ENCODE data around the gene SBF2.
"Not testable (repeated sequence)": the region's sequence is repeated elsewhere in the genome, so short reads cannot be mapped to it uniquely, and the experiment has no call there.

Gene SBF2

DNA sequence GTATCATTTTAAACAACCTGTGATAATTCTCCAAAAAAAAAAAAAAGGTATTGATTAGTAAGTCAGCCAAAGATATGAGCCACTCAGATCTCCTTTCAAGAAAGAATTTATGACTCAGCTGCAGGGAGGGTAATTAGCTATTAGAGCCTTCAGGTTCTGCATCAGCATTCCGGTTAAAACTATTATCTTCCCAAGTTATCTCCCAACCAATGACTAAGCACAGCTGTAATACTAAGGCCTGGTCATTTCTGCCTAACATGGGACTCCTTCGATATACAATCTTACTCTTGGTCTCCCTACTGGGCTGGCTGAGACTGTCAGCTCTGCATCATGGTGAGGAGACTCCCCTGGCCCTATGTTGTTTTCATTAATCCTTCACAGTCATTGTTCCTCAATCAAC is 60.4 kb downstream of the SBF2 start:
- no peaks in the 10 kb centered on the region for H3K36me3 ChIP-seq (ENCODE audit: insufficient read depth, low read length)
- peaks cover 21% of the 10 kb centered on the region for H3K9me3 ChIP-seq (ENCODE audit: control insufficient read depth, insufficient read depth, low read length)
- no peaks in the 10 kb centered on the region for H3K4me1 ChIP-seq (ENCODE audit: insufficient read depth, low read length)
- H3K9ac ChIP-seq (ENCODE audit: low read depth, low read length): no peak overlapping the region

DNA sequence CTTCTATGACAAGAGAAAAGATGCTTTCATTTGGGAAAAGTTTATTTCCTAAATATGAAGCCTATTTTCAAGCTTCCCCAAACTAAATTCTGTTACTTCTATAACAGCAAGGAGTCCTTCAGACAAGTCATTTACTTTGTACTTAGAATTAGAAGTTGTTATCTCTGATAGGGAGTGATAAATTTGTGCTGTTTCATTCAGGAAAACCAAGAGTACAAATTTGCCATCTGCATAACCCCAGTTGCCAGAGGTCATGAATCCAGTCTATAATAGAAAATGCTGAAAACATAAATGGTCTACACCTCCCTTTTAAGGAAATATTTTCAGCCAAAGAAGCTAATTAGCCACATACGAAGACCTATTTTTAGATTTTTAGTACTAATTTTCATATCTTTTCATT is 61.3 kb downstream of the SBF2 start:
- H3K36me3 ChIP-seq (ENCODE audit: insufficient read depth, low read length): no peaks in the 10 kb centered on the region
- no peak overlapping the region for H3K9ac ChIP-seq (ENCODE audit: low read depth, low read length)
- H3K9me3 ChIP-seq (ENCODE audit: control insufficient read depth, insufficient read depth, low read length): peaks cover 21% of the 10 kb centered on the region
- H3K4me1 ChIP-seq (ENCODE audit: insufficient read depth, low read length): no peaks in the 10 kb centered on the region

DNA sequence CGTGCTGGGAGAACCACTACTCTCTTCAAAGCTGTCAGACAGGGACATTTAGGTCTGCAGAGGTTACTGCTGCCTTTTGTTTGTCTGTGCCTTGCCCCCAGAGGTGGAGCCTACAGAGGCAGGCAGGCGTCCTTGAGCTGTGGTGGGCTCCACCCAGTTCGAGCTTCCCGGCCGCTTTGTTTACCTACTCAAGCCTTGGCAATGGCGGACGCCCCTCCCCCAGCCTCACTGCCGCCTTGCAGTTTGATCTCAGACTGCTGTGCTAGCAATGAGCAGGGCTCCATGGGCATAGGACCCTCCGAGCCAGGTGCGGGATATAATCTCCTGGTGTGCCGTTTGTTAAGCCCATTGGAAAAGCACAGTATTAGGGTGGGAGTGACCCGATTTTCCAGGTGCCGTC is 62.2 kb downstream of the SBF2 start:
- H3K9ac ChIP-seq (ENCODE audit: low read depth, low read length); H3K36me3 ChIP-seq (ENCODE audit: insufficient read depth, low read length): not testable (repeated sequence)

GRCh38 chr11:10225553-10225952 is 68.5 kb downstream of the SBF2 start:
- H3K9ac ChIP-seq (ENCODE audit: low read depth, low read length): no peak overlapping the region
- H3K36me3 ChIP-seq (ENCODE audit: insufficient read depth, low read length): no peaks in the 10 kb centered on the region
- no peaks in the 10 kb centered on the region for H3K4me1 ChIP-seq (ENCODE audit: insufficient read depth, low read length)
- no peaks in the 10 kb centered on the region; the same call in 1 of the 2 replicates for H3K9me3 ChIP-seq (ENCODE audit: control insufficient read depth, insufficient read depth, low read length)

More for the DNA sequence above, 62.2 kb downstream of the SBF2 start:
- not testable (repeated sequence) for H3K4me1 ChIP-seq (ENCODE audit: insufficient read depth, low read length)
- peaks cover 21% of the 10 kb centered on the region for H3K9me3 ChIP-seq (ENCODE audit: control insufficient read depth, insufficient read depth, low read length)

GRCh38 chr11:10222399-10222798 is 71.6 kb downstream of the SBF2 start:
- Histone ChIP-seq H3K9me3 (ENCODE audit: control insufficient read depth, insufficient read depth, low read length) (peaks cover 15% of the 10 kb centered on the region; the same call in 1 of the 2 replicates), H3K4me1 (ENCODE audit: insufficient read depth, low read length) (no peaks in the 10 kb centered on the region), H3K9ac (ENCODE audit: low read depth, low read length) (no peak overlapping the region), H3K36me3 (ENCODE audit: insufficient read depth, low read length) (no peaks in the 10 kb centered on the region)

DNA sequence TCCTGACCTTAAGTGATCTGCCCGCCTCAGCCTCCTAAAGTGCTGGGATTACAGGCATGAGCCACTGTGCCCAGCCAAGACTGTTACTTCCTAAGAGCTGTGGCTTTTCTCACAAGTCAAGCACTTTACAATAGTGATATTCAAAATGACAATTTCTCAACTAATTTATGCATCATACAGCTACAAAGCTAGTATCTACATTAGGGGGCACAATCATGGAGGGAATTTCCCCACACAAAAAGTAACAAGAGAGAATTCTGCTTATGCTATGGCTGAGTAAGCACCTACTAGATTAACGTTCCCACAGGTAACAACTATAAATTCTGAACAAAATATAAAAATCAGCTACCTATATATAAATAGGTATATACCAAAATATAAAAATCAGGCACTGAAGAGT is 72.7 kb downstream of the SBF2 start:
- H3K4me1 ChIP-seq (ENCODE audit: insufficient read depth, low read length): no peaks in the 10 kb centered on the region
- peaks cover 15% of the 10 kb centered on the region; the same call in 1 of the 2 replicates for H3K9me3 ChIP-seq (ENCODE audit: control insufficient read depth, insufficient read depth, low read length)

GRCh38 chr11:10211470-10211869 is 82.5 kb downstream of the SBF2 start:
- H3K9me3 ChIP-seq (ENCODE audit: control insufficient read depth, insufficient read depth, low read length): no peaks in the 10 kb centered on the region
- no peaks in the 10 kb centered on the region for H3K36me3 ChIP-seq (ENCODE audit: insufficient read depth, low read length)
- peaks cover 8% of the 10 kb centered on the region; the same call in 1 of the 2 replicates for H3K4me1 ChIP-seq (ENCODE audit: insufficient read depth, low read length)
- H3K9ac ChIP-seq (ENCODE audit: low read depth, low read length): no peak overlapping the region

More for the DNA sequence above, 72.7 kb downstream of the SBF2 start:
- Histone ChIP-seq H3K36me3 (ENCODE audit: insufficient read depth, low read length) (no peaks in the 10 kb centered on the region), H3K9ac (ENCODE audit: low read depth, low read length) (no peak overlapping the region)

GRCh38 chr11:10209326-10209725 is 84.7 kb downstream of the SBF2 start:
- H3K36me3 ChIP-seq (ENCODE audit: insufficient read depth, low read length): no peaks in the 10 kb centered on the region
- no peak overlapping the region for H3K9ac ChIP-seq (ENCODE audit: low read depth, low read length)
- no peaks in the 10 kb centered on the region for H3K9me3 ChIP-seq (ENCODE audit: control insufficient read depth, insufficient read depth, low read length)
- H3K4me1 ChIP-seq (ENCODE audit: insufficient read depth, low read length): peaks cover 18% of the 10 kb centered on the region

DNA sequence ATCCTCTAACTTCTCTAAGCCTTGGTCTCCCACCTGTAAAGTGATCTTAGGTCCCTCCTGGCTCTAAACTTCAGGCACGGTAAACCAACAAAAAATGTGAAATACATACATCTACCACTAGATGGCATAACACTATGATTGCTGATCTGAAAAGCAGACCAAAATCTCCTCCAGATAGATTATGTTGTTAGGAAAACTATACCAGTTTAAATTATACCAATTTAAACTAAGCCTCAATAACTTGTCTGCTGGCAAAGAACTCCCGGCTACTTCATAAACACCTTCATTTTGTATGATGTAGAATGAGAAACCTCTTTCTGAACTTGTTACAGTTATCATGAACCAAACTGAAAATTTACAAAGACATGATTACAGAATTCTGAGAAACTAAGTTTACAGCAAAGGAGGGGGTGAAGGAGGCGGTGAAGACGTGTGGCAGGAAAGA is 85.9 kb downstream of the SBF2 start:
- Histone ChIP-seq H3K9ac (ENCODE audit: low read depth, low read length) (no peak overlapping the region), H3K36me3 (ENCODE audit: insufficient read depth, low read length) (no peaks in the 10 kb centered on the region), H3K4me1 (ENCODE audit: insufficient read depth, low read length) (peaks cover 18% of the 10 kb centered on the region), H3K9me3 (ENCODE audit: control insufficient read depth, insufficient read depth, low read length) (peaks cover 7% of the 10 kb centered on the region; the same call in 1 of the 2 replicates)

DNA sequence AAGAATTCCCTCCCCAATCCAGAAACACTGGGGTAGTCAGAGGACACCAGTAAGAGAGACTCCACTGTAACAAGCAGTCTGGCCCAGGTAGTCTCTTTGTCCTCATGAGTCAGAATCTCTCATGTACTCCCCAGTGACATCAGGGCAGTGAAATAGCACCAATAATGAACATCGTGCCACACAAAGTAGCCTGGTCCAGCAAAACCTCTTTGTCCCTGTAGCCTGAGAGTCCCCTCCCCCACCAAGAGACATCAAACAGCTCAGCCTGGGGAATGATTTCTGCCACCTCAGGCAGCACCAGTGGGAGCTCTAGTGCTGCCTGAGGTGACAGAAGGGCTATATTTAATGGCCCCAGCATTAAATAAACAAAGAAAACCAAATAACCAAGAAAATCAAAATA is 88.1 kb downstream of the SBF2 start:
- no peaks in the 10 kb centered on the region for H3K36me3 ChIP-seq (ENCODE audit: insufficient read depth, low read length)
- peaks cover 18% of the 10 kb centered on the region for H3K4me1 ChIP-seq (ENCODE audit: insufficient read depth, low read length)
- H3K9me3 ChIP-seq (ENCODE audit: control insufficient read depth, insufficient read depth, low read length): peaks cover 9% of the 10 kb centered on the region; the same call in 1 of the 2 replicates
- no peak overlapping the region for H3K9ac ChIP-seq (ENCODE audit: low read depth, low read length)

DNA sequence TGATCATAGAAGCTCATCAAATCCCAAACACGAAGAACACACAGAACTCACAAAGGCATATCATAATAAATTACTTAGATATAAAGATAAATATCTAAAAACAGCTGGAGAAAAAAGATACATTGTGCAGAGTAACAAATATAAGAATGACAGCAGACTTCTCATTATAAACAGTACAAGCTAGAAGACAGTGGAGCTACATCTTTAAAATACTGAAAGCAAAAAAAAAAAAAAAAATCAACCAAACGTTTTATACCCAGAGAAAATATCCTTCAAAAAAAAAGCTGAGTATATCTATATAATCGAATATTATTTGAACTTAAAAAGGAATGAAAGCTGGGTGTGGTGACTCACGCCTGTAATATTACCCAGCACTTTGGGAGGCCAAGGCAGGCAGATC is 90.0 kb downstream of the SBF2 start:
- no peak overlapping the region for H3K9ac ChIP-seq (ENCODE audit: low read depth, low read length)
- peaks cover 18% of the 10 kb centered on the region for H3K4me1 ChIP-seq (ENCODE audit: insufficient read depth, low read length)
- H3K9me3 ChIP-seq (ENCODE audit: control insufficient read depth, insufficient read depth, low read length): peaks cover 9% of the 10 kb centered on the region; the same call in 1 of the 2 replicates
- no peaks in the 10 kb centered on the region for H3K36me3 ChIP-seq (ENCODE audit: insufficient read depth, low read length)

GRCh38 chr11:10201343-10201742 is 92.7 kb downstream of the SBF2 start:
- no peak overlapping the region for H3K9ac ChIP-seq (ENCODE audit: low read depth, low read length)
- H3K36me3 ChIP-seq (ENCODE audit: insufficient read depth, low read length): no peaks in the 10 kb centered on the region
- peaks cover 9% of the 10 kb centered on the region for H3K4me1 ChIP-seq (ENCODE audit: insufficient read depth, low read length)
- H3K9me3 ChIP-seq (ENCODE audit: control insufficient read depth, insufficient read depth, low read length): peaks cover 9% of the 10 kb centered on the region; the same call in 1 of the 2 replicates

GRCh38 chr11:10197091-10197490 is 96.9 kb downstream of the SBF2 start:
- Histone ChIP-seq H3K4me1 (ENCODE audit: insufficient read depth, low read length) (no peaks in the 10 kb centered on the region; the same call in 1 of the 2 replicates), H3K9ac (ENCODE audit: low read depth, low read length) (no peak overlapping the region), H3K9me3 (ENCODE audit: control insufficient read depth, insufficient read depth, low read length) (no peaks in the 10 kb centered on the region), H3K36me3 (ENCODE audit: insufficient read depth, low read length) (no peaks in the 10 kb centered on the region)

GRCh38 chr11:10192036-10192435 is 102.0 kb downstream of the SBF2 start:
- H3K4me1 ChIP-seq (ENCODE audit: insufficient read depth, low read length): peaks cover 5% of the 10 kb centered on the region; the same call in 1 of the 2 replicates
- H3K9me3 ChIP-seq (ENCODE audit: control insufficient read depth, insufficient read depth, low read length): no peaks in the 10 kb centered on the region
- H3K36me3 ChIP-seq (ENCODE audit: insufficient read depth, low read length): no peaks in the 10 kb centered on the region
- no peak overlapping the region for H3K9ac ChIP-seq (ENCODE audit: low read depth, low read length)

- Histone ChIP-seq H3K9ac (ENCODE audit: low read depth, low read length) (no peak overlapping the region), H3K4me1 (ENCODE audit: insufficient read depth, low read length) (no peaks in the 10 kb centered on the region), H3K9me3 (ENCODE audit: control insufficient read depth, insufficient read depth, low read length) (no peaks in the 10 kb centered on the region), H3K36me3 (ENCODE audit: insufficient read depth, low read length) (no peaks in the 10 kb centered on the region)
These were observed 112.2 kb downstream of the SBF2 start for GRCh38 chr11:10181811-10182210.

DNA sequence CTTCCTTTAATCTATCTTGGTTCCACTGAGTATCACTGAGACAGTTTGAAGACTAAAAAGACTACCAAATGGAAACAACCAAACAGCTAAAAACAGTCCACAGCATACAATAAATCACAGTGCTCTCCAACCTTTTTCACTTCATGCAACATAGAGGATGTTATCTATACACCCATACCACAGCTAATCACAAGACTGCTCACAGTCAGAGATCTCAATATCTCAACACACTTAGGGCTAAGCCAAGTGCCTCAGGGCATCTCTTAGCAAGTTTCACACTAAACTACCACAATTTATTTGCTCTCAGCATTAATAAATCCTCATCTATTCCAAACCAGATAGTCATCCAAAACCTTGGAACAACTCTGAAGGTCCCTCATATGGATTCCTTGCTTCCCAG is 129.4 kb downstream of the SBF2 start:
- no peaks in the 10 kb centered on the region for H3K4me1 ChIP-seq (ENCODE audit: insufficient read depth, low read length)
- H3K9ac ChIP-seq (ENCODE audit: low read depth, low read length): no peak overlapping the region
- no peaks in the 10 kb centered on the region for H3K36me3 ChIP-seq (ENCODE audit: insufficient read depth, low read length)
- H3K9me3 ChIP-seq (ENCODE audit: control insufficient read depth, insufficient read depth, low read length): no peaks in the 10 kb centered on the region

Measured in ES-I3 (cell line).